Calu3 (cell line): Measurements from ENCODE around the gene SRGAP3. TPM values are rescaled to one million over a fixed set of nuclear protein-coding genes. Genes with fewer than 3 reads are reported as not detected.

Source experiments
- BruUV-seq: library from RNA; stranded (reverse); fragments of 400-500 nt; replicated peaks from 2 replicates; lab custom pipeline; 2021; lab: Mats Ljungman, UMichigan
- CTCF ChIA-PET: fragments of 300-600 bp; sonication (Branson Sonifier 250); formaldehyde crosslinking; loops from one replicate; lab custom pipeline; 2022; ENCODE audit warnings: antibody characterized with exemption; lab: Charles Lee
- DNase-seq: peaks from one replicate; pipeline ENCODE4 v3.0.0; 2022
- H3K27ac Mint-ChIP-seq: one replicate; pipeline ENCODE4 v1.8.0; 2022; ENCODE audit warnings: mixed read lengths; ENCODE audit not compliant: unreplicated experiment
- H3K27me3 Mint-ChIP-seq: one replicate; pipeline ENCODE4 v1.8.0; 2022; ENCODE audit warnings: mixed read lengths; ENCODE audit not compliant: unreplicated experiment
- H3K36me3 Mint-ChIP-seq: one replicate; pipeline ENCODE4 v1.8.0; 2022; ENCODE audit warnings: mild to moderate bottlenecking, moderate library complexity, mixed read lengths; ENCODE audit not compliant: insufficient read depth, unreplicated experiment
- H3K4me1 Mint-ChIP-seq: one replicate; pipeline ENCODE4 v1.8.0; 2022; ENCODE audit warnings: mild to moderate bottlenecking, low read depth, mixed read lengths; ENCODE audit not compliant: unreplicated experiment
- H3K4me3 Mint-ChIP-seq: one replicate; pipeline ENCODE4 v1.8.0; 2022; ENCODE audit warnings: mild to moderate bottlenecking, low read depth, moderate library complexity, mixed read lengths; ENCODE audit not compliant: unreplicated experiment
- H3K9me3 Mint-ChIP-seq: one replicate; pipeline ENCODE4 v1.8.0; 2022; ENCODE audit warnings: low read depth, mixed read lengths; ENCODE audit not compliant: unreplicated experiment
- CTCF ChIP-seq: fragments of 200-600 bp; IDR thresholded peaks from one replicate; pipeline ENCODE4 v1.8.0; 2022; ENCODE audit warnings: antibody characterized with exemption; ENCODE audit not compliant: unreplicated experiment
- intact Hi-C: fragments of 100-400 bp; cut with micrococcal nuclease; formaldehyde crosslinking; loops from one replicate; pipeline ENCODE4 v1.10.0; 2022; ENCODE audit not compliant: unreplicated experiment
- total RNA-seq: library from RNA; stranded (reverse); gene quantifications from 2 replicates; pipeline ENCODE4 v1.2.3, GENCODE V29; 2022

Gene SRGAP3
- total RNA-seq, 1 experiment from 2014 or later, result 8.2 TPM

- no peak for DNase-seq
- no TSS peak for BruUV-seq
- CTCF ChIA-PET, result no interaction called here
- no peaks in the 10 kb centered on the region for H3K9me3 Mint-ChIP-seq
- H3K27me3 Mint-ChIP-seq, result no peaks in the 10 kb centered on the region
- no peak overlapping the region for H3K4me3 Mint-ChIP-seq
- peaks cover 8% of the 10 kb centered on the region for H3K36me3 Mint-ChIP-seq
- no peak overlapping the region for H3K27ac Mint-ChIP-seq
- intact Hi-C loops, result no loop called here
- H3K4me1 Mint-ChIP-seq, result peaks cover 24% of the 10 kb centered on the region
- no peak for TF ChIP-seq CTCF
Observed at GRCh38 chr3:8968375-8968882, 281.0 kb downstream of the SRGAP3 start.

GRCh38 chr3:8967553-8967952 is 281.9 kb downstream of the SRGAP3 start:
- no peaks in the 10 kb centered on the region for H3K27me3 Mint-ChIP-seq
- no peak for TF ChIP-seq CTCF
- peaks cover 17% of the 10 kb centered on the region for H3K36me3 Mint-ChIP-seq
- no peaks in the 10 kb centered on the region for H3K9me3 Mint-ChIP-seq
- H3K4me1 Mint-ChIP-seq, result peaks cover 27% of the 10 kb centered on the region
- CTCF ChIA-PET, result no interaction called here
- no peak overlapping the region for H3K27ac Mint-ChIP-seq
- no peak overlapping the region for H3K4me3 Mint-ChIP-seq
- no TSS peak for BruUV-seq
- intact Hi-C loops, result no loop called here
- no peak for DNase-seq

GRCh38 chr3:8966820-8967348 is 282.6 kb downstream of the SRGAP3 start:
- Mint-ChIP-seq H3K36me3 (peaks cover 20% of the 10 kb centered on the region), H3K4me1 (peaks cover 31% of the 10 kb centered on the region), H3K4me3 (no peak overlapping the region), H3K27ac (no peak overlapping the region), H3K9me3 (no peaks in the 10 kb centered on the region), H3K27me3 (no peaks in the 10 kb centered on the region)
- BruUV-seq, result no TSS peak
- CTCF ChIA-PET, result interaction anchor here (1.0 kb wide), 1 partner anchor 45 kb away, joined by 3 read pairs; no protein-coding TSS in a partner anchor
- TF ChIP-seq CTCF, result no peak
- intact Hi-C loops, result no loop called here
- no peak for DNase-seq

- intact Hi-C loops, result no loop called here
- Mint-ChIP-seq H3K36me3 (peaks cover 20% of the 10 kb centered on the region), H3K27me3 (no peaks in the 10 kb centered on the region), H3K4me3 (no peak overlapping the region), H3K9me3 (no peaks in the 10 kb centered on the region), H3K4me1 (peaks cover 37% of the 10 kb centered on the region), H3K27ac (peak overlapping the region; percentile 55)
- CTCF ChIA-PET, result interaction anchor here (1.0 to 1.5 kb wide), 2 partner anchors 9 to 46 kb away, joined by 3 to 4 read pairs; no protein-coding TSS in a partner anchor
- TF ChIP-seq CTCF, result no peak
- DNase-seq, result no peak
- no TSS peak for BruUV-seq
Observed at GRCh38 chr3:8966150-8966819, 283.2 kb downstream of the SRGAP3 start.
